DMS 273 (cell line): ENCODE data around the gene RAB7B.

Experiments used
- DNase-seq: peaks from one replicate; lab custom pipeline; 2025; ENCODE audit not compliant: unreplicated experiment; lab: John Stamatoyannopoulos, UW

The RAB7B gene

DNA sequence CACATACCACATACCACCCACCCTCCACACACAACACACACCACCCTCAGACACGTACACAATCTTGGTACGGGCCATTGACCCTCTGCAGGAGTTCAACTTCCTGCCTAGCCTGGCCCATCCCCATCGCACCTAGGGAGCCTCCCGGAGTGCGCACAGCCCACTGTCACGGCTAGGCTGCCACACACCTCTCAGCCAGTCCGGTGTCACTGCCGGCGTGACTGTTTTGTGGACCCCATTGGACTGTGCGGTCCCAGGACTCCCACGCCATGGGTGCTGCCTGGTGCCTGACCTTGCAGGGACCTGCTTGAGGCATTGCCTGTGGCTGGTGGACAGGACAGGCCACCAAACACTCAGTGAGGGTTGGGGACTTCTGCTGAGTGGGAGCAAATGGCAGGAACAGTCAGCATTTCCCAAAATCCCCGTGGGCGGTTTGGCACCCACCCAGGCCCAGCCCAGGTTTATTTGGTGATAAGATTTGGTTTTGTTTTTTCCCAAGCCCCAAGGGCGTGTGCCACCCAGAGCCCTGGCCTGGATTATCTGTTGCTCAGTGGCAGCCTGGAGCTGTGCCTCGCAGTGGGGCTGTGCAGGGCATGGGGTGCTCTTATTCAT, 27.7 kb downstream of the RAB7B start:
- DNase-seq, result no peak

DNA sequence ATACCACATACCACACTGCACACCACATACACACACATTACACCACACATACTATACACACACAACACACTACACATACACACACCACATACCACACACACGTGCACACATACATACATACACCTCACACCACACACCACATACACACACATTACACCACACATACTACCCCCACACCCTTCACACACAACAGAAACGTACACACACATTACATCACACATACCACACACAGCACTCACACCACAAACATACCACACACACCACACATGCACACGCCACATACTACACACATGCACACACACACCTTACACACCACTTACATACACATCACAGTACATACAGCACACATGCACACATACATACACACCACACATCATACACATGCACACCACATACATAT, 28.5 kb downstream of the RAB7B start:
- DNase-seq, result no peak

DNA sequence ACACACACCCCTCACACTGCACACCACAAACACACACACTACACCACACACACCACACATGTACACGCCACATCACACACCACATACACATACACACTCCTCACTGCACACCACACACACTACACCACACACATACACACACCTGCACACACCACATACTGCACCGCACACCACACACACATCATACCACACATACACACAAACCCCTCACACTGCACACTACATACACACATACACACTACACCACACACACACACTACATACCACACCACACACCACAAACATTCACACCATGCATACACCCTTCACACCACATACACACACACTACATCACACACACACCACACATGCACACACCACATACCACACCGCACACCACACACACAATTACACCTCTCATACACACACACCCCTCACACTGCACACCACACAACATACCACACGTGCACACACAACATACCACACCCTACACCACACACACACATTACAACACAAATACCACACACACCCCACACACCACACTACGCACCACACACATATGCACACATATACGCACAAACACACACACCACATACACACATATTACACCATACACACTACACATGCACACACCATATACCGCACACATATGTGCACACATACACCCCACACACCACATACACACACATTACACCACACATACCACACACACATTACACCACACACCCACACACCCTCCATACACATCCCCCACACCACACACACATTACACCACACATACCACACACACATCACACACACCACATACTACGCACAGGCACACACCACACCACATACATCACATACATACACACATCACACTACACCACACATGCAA, 29.6 kb downstream of the RAB7B start:
- DNase-seq, result no peak

DNA sequence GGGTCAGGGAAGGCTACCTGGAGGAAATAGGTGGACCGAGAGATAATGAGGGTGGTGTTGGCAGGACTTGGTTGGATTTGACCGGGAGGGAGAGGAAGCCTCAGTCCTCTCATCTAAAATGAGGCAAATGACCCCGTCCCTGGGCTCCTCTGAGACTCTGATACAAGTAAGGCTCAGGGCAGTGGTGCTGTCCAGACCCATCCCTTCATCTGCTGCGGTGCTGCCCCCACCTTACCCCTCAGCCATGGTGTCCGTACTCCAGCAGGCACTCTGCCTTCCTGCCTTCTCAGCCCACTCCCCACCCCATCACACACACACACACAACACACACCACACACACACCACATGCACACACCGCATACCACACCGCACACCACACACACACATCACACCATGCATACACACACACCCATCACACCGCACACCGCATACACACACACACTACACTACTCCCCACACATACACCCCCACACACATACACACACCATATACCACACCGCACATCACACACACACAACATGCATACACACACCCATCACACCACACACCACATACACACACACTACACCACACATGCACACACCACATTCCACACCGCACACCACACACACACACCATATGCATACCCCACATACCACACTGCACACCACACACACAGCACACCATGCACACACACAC, 30.6 kb downstream of the RAB7B start:
- DNase-seq, result no peak

GRCh38 chr1:205972081-205972480, 31.1 kb downstream of the RAB7B start:
- no peak for DNase-seq

GRCh38 chr1:205971082-205971481, 32.1 kb downstream of the RAB7B start:
- no peak for DNase-seq

GRCh38 chr1:205970486-205970885, 32.7 kb downstream of the RAB7B start:
- DNase-seq, result no peak

DNA sequence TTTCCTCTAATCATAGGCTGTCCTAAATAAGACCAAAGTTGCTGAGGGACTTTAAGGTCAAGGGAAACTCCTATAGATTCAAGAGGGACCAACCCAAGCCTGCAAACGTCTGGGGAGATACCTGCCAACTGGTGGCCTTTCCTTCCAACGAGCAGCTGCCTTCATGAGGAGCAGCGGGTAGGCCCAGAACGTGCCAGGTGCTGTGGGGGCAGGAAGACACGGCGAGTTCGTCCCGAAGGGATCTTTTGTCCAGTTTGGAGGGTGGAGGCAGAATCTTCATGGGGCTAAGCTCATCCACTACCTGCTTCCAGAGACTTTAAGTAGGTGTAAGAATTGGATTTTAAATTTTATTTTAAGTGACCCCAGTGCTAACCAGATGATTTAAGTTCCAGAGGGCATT, 34.0 kb downstream of the RAB7B start:
- no peak for DNase-seq

DNA sequence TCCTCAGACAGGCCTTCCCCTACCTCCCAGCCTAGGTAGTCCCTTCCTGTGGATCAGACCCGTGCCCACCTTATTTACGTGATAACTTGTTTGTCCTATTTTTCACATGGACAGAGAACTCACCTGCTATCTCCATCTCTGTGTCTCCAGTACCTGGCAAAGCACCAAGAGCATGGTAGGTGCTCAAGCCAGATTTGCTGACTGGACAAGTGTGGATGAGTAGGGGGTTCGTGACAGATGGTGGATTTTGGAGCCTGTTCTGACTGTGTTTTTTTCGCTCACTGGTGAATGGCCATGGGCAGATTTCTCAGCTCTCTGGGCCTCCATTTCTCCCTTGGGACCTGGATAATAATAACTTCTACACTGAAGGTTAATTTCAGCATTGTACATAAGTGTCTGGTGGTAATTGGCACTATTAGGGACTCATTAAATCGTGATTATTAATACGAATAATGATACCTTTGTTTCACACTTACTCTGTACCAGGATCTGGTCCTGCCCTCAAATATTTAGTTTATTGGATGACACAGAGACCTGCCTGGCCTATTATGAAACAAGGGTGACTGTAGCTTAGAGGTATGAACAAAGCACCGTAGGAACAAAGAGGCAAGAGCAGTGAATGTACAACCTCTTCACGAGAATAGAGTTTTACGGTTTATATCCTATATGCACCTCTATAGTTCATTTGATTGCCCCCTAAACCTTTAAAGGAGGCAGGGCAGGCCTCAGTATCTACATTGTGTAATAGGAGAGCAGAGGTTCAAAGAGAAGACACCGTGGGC, 35.5 kb downstream of the RAB7B start:
- peak; percentile 13 for DNase-seq

- no peak for DNase-seq
Measured at GRCh38 chr1:205965036-205965884, 37.9 kb downstream of the RAB7B start.

DNA sequence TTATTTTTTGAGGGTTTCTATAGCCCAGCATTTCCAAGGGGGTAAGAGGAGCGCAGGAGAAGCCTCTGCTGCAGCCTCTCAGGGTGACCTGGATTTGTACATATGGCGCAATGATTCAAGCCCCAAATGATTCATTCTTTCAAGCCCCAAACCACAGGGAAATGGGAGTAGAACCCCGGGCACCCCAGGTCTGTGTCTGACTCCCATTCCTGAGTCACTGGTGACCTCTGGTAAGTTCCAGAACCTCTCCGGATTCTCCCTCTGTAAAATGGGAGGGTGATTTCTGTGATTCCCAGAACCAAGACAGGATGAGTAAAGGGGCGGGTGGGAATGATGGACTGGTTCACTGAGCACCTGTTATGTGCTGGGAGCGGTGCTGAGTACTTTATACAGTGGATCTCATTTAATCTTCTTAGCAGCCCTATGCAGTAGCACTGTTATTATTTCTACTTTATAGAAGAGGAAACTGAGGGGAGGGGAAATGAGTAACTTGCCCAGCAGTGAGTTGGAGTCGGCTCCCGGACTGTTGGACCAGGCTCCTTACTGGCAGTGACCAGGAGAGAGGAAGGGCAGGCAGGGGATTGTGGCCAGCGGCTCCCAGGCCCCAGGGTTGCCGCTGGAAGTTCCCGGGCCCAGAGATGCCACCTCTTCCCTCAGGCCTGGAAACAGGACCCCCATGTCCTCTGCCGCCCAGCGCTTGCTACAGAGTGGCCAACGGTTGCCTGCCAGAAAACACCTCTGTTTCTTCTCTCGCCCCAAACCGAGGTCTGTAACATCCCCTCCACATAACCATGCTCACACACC, 39.6 kb downstream of the RAB7B start:
- no peak for DNase-seq

DNA sequence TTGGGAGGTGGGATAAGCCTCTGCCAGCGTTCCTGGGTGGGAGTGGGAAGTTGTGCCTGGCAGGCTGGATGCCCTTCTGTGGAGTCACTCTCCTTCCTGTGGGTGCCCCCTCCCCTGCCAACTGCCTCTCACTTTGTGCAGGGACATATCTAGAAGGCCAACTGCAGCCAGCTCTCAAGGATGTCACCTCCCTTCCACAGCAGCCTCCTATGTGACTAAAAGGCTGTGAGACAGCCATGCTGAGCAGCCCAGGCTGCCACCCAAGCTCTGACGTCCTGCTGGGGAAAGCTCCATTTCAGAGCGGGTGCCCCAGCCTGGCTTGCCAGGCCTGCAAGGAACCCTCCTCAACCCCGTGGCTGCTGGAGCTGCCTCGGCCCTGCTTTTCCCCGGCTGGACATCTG, 40.4 kb downstream of the RAB7B start:
- no peak for DNase-seq

GRCh38 chr1:205961991-205962820, 41.0 kb downstream of the RAB7B start:
- DNase-seq, result peak; percentile 51

DNA sequence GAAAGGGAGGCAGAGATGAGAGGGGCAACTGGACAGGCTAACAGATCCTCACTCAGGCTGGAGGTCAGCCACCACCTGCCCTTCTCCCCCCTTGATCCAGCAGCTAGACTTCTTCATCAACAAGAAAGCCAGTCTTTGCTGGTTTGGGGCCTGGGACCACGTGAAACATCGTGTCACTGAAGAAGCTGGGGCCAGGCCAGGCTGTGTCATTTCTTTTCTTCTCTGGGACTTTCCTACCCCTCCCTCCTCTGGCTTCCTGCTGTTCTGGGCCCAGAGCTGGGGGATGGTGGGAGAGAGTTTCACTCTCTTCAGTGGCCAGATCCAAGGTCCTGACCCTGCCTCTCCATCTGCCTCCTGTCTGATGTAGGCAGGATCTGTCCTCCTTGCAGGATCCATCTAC, 41.8 kb downstream of the RAB7B start:
- DNase-seq, result no peak

- DNase-seq, result no peak
Measured at GRCh38 chr1:205959789-205960188, 43.4 kb downstream of the RAB7B start.

DNA sequence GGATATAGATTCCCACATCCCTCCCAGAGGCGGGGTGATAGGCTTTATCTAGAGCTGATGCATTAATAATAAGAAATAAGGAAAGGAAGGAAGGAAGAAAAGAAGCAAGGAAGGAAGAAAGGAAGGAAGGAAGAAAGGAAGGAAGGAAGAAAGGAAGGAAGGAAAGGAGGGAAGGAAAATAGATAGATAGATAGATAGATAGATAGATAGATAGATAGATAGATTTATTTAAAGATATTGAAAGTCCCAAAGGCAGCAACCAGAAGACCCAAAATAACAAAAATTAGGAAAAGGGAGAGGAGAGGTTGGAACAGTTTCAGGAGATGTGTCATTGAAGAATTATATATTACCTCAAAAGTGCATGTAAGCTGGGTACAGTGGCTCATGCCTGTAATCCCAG, 47.7 kb downstream of the RAB7B start:
- no peak for DNase-seq

DNA sequence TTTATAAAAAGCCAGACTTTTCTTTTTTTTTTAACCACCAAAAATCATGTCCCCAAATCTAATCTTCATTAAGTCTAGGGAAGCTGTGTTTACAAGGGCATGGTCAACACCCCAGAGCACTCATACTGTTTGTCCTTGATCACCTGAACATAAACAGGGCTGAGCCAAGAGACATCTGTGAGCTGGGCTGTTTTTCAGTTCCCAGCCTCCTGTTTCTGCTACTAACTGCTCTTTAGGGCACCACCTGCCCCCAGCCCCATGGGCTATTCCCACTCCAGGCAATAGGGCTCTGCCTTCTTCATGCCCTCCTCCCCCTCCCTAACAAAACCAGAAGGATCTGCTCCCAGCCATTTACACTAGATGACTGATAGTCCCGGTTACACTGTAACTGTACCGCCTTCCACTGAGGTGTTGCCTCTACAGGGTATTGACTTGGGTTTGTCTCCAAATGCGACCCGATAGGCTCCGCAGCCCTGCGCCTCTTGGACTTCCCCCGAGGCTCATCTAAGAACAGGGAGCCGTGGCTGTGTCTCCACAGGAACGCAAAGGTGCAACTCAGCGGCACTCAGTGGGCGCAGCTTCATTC, 48.3 kb downstream of the RAB7B start:
- no peak for DNase-seq

- no peak for DNase-seq
Measured at GRCh38 chr1:205951746-205952145, 51.4 kb downstream of the RAB7B start.
